Right cardiac atrium (tissue), 5 donors: ENCODE results near the gene GDAP1L1. TPM values are rescaled to one million over a fixed set of nuclear protein-coding genes. Genes with fewer than 3 reads are reported as not detected.

ENCODE experiments used
- polyA plus RNA-seq: library from polyadenylated mRNA; stranded (reverse); fragments of 200-250 nt; gene quantifications from one replicate; pipeline ENCODE4 v1.2.3, GENCODE V29; 2013
- total RNA-seq, 4 donors: library from RNA; stranded (reverse); fragmentation: NEBNext Ultra II Directional; extraction: Animal tissue kit (Norgen Biotek cat#: 25700); gene quantifications; one replicate each; pipeline ENCODE4 v1.2.1, GENCODE V29; 2021
- donor health status: healthy with polysubstance abuse.
- donor health status: DM: no; HTN: yes; CAD: no.
- donor health status: DM: no; HTN: no; CAD: no.
- donor health status: DM: no; HTN: yes; CAD: no; lungs with severe emphysema.
- donor health status: DM: yes; HTN: yes; CAD: no.

Gene GDAP1L1
- total and polyA plus RNA-seq, 5 donors, result 0.17 to 2.8 (median 0.68) TPM

Other genes with a start within 250 kb of the GDAP1L1 start
- 100 to 1,000 TPM in 3 of 4 donors, 10 to 100 TPM in 1; 99.0 to 117 (median 107) TPM for gene JPH2, start 60.1 kb upstream of the GDAP1L1 start, total RNA-seq
- 78.2 TPM for gene JPH2, start 60.1 kb upstream of the GDAP1L1 start, polyA plus RNA-seq
- 10 to 100 TPM; 22.6 to 44.5 (median 36.1) TPM for gene OSER1, start 36.5 kb upstream of the GDAP1L1 start, total RNA-seq
- gene OSER1, start 36.5 kb upstream of the GDAP1L1 start, polyA plus RNA-seq, result 27.4 TPM
- gene FITM2, start 63.9 kb downstream of the GDAP1L1 start, total RNA-seq, result 100 to 1,000 TPM; 121 to 150 (median 145) TPM
- gene FITM2, start 63.9 kb downstream of the GDAP1L1 start, polyA plus RNA-seq, result 57.1 TPM
- gene R3HDML, start 89.7 kb downstream of the GDAP1L1 start, total RNA-seq, result not detected
- not detected for gene R3HDML, start 89.7 kb downstream of the GDAP1L1 start, polyA plus RNA-seq
- under 1 TPM in 1 of 4 donors, not detected in 3; 0.08 TPM for gene HNF4A, start 108.4 kb downstream of the GDAP1L1 start, total RNA-seq
- 0.07 TPM for gene HNF4A, start 108.4 kb downstream of the GDAP1L1 start, polyA plus RNA-seq
- gene TTPAL, start 228.6 kb downstream of the GDAP1L1 start, total RNA-seq, result 1 to 10 TPM; 6.3 to 7.1 (median 6.7) TPM
- gene TTPAL, start 228.6 kb downstream of the GDAP1L1 start, polyA plus RNA-seq, result 3.1 TPM